Calu3 (cell line): ENCODE measurements around the gene LRRC73. TPM values are rescaled to one million over a fixed set of nuclear protein-coding genes. Genes with fewer than 3 reads are reported as not detected.
A peak's percentile ranks its signal among the peaks of the same experiment; 100 is the strongest.

Experiments
- BruUV-seq: library from RNA; stranded (reverse); fragments of 400-500 nt; replicated peaks from 2 replicates; lab custom pipeline; 2021; lab: Mats Ljungman, UMichigan
- CTCF ChIA-PET: fragments of 300-600 bp; sonication (Branson Sonifier 250); formaldehyde crosslinking; loops from one replicate; lab custom pipeline; 2022; ENCODE audit warnings: antibody characterized with exemption; lab: Charles Lee
- DNase-seq: peaks from one replicate; pipeline ENCODE4 v3.0.0; 2022
- H3K27ac Mint-ChIP-seq: one replicate; pipeline ENCODE4 v1.8.0; 2022; ENCODE audit warnings: mixed read lengths; ENCODE audit not compliant: unreplicated experiment
- H3K27me3 Mint-ChIP-seq: one replicate; pipeline ENCODE4 v1.8.0; 2022; ENCODE audit warnings: mixed read lengths; ENCODE audit not compliant: unreplicated experiment
- H3K36me3 Mint-ChIP-seq: one replicate; pipeline ENCODE4 v1.8.0; 2022; ENCODE audit warnings: mild to moderate bottlenecking, moderate library complexity, mixed read lengths; ENCODE audit not compliant: insufficient read depth, unreplicated experiment
- H3K4me1 Mint-ChIP-seq: one replicate; pipeline ENCODE4 v1.8.0; 2022; ENCODE audit warnings: mild to moderate bottlenecking, low read depth, mixed read lengths; ENCODE audit not compliant: unreplicated experiment
- H3K4me3 Mint-ChIP-seq: one replicate; pipeline ENCODE4 v1.8.0; 2022; ENCODE audit warnings: mild to moderate bottlenecking, low read depth, moderate library complexity, mixed read lengths; ENCODE audit not compliant: unreplicated experiment
- H3K9me3 Mint-ChIP-seq: one replicate; pipeline ENCODE4 v1.8.0; 2022; ENCODE audit warnings: low read depth, mixed read lengths; ENCODE audit not compliant: unreplicated experiment
- CTCF ChIP-seq: fragments of 200-600 bp; IDR thresholded peaks from one replicate; pipeline ENCODE4 v1.8.0; 2022; ENCODE audit warnings: antibody characterized with exemption; ENCODE audit not compliant: unreplicated experiment
- intact Hi-C: fragments of 100-400 bp; cut with micrococcal nuclease; formaldehyde crosslinking; loops from one replicate; pipeline ENCODE4 v1.10.0; 2022; ENCODE audit not compliant: unreplicated experiment
- total RNA-seq: library from RNA; stranded (reverse); gene quantifications from 2 replicates; pipeline ENCODE4 v1.2.3, GENCODE V29; 2022

The LRRC73 gene
- total RNA-seq, 1 experiment from 2014 or later: 0.50 TPM

GRCh38 chr6:43509142-43509983 lies 783 bp downstream of the LRRC73 start:
- DNase-seq: peak; percentile 24
- peak overlapping the region; percentile 86 for H3K27ac Mint-ChIP-seq
- BruUV-seq: no TSS peak
- H3K4me3 Mint-ChIP-seq: peak overlapping the region; percentile 73
- TF ChIP-seq CTCF: no peak
- intact Hi-C loops: no loop called here
- peaks cover 61% of the 10 kb centered on the region for H3K36me3 Mint-ChIP-seq
- CTCF ChIA-PET: interaction anchor here (0.6 to 1.4 kb wide), 5 partner anchors 12 to 436 kb away, joined by 3 to 4 read pairs (median 3); partner anchors contain the start of gene ABCC10
- H3K4me1 Mint-ChIP-seq: peaks cover 16% of the 10 kb centered on the region
- peaks cover 27% of the 10 kb centered on the region for H3K27me3 Mint-ChIP-seq
- H3K9me3 Mint-ChIP-seq: no peaks in the 10 kb centered on the region

- H3K4me1 Mint-ChIP-seq: peaks cover 16% of the 10 kb centered on the region
Observed at GRCh38 chr6:43508481-43509141, 1.5 kb downstream of the LRRC73 start.

GRCh38 chr6:43506667-43507471 lies 3.3 kb downstream of the LRRC73 start:
- intact Hi-C loops: loop anchor here (1.0 to 2.0 kb wide), 3 partner anchors 53 to 244 kb away; no protein-coding TSS in a partner anchor
- DNase-seq: peak; percentile 92
- Mint-ChIP-seq H3K27ac (no peak overlapping the region), H3K4me1 (peaks cover 16% of the 10 kb centered on the region), H3K9me3 (no peaks in the 10 kb centered on the region), H3K36me3 (peaks cover 63% of the 10 kb centered on the region), H3K4me3 (no peak overlapping the region), H3K27me3 (peaks cover 27% of the 10 kb centered on the region)
- no TSS peak for BruUV-seq
- CTCF ChIA-PET: interaction anchor here (0.6 to 3.4 kb wide), 18 partner anchors 9 to 243 kb away, joined by 3 to 18 read pairs (median 4); partner anchors contain the start of genes ABCC10, POLR1C, YIPF3 and ZNF318
- peak; percentile 99 for TF ChIP-seq CTCF

More at GRCh38 chr6:43508481-43509141, 1.5 kb downstream of the LRRC73 start:
- intact Hi-C loops: no loop called here
- peaks cover 27% of the 10 kb centered on the region for H3K27me3 Mint-ChIP-seq
- CTCF ChIA-PET: interaction anchor here (0.7 to 3.4 kb wide), 5 partner anchors 8 to 122 kb away, joined by 3 to 18 read pairs (median 3); partner anchors contain the start of genes POLR1C and YIPF3
- DNase-seq: no peak
- H3K9me3 Mint-ChIP-seq: no peaks in the 10 kb centered on the region
- no peak for TF ChIP-seq CTCF
- H3K4me3 Mint-ChIP-seq: peak overlapping the region; percentile 73
- peaks cover 63% of the 10 kb centered on the region for H3K36me3 Mint-ChIP-seq
- no TSS peak for BruUV-seq
- H3K27ac Mint-ChIP-seq: peak overlapping the region; percentile 86
